Measurements from ENCODE around the gene PARD3B.

Gene PARD3B

GRCh38 chr2:204754898-204755297 lies 209.6 kb downstream of the PARD3B start:
- DNase-seq (ENCODE audit: low spot score), result no peak

DNA sequence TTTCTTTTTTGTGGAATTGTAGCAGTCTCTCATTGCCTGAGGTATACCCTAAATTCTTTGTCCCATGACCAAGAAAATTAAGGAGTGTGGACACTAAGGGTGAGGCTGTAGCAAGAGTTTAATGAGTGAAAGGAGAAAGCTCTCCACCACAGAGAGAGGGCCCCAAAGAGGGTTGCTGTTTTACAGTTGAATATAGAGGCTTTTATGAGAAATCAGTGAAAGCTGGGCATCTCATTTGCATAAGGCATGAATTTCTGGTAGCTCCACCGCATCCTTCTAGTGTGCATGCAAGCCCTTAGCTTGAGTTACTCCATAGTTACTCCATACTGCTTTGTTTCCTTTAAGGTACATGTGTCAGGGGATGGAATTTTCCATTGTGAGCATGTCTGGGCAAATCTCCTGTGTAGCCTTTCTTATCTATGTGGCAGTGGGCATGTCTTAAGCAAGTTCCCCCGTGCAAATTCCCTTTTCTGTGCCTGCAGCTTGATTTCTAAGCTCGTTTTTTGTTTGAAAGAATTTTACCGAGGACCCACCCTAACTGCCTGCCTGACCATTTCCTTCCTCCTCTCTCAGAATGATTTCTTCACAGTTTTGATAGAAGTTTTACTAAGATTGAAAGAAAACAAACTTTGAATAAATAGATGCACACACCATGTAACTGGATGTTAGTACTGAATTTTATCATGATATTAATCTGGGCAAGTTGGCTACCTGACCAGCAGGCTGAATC lies 218.9 kb downstream of the PARD3B start:
- no peak for DNase-seq (ENCODE audit: low spot score)

DNA sequence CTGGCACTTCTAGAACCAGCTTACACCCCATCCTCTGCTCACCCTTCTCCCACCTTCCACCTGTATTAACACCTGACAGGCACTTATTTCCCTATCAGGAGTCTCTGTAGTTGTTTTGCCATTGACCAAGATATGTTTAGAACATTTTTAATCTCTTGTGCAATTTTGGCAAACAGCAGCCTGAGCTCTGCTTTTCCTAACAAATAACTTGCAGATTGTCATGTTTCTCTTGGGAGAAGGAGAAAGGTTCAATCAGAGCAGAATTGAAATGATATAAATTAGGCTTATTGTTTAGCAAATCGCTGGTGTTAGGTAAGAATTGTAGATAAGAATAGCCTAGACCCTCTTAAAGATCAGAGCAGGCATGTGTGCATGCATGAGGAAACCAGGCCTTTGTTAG lies 225.5 kb downstream of the PARD3B start:
- DNase-seq (ENCODE audit: low spot score), result no peak

DNA sequence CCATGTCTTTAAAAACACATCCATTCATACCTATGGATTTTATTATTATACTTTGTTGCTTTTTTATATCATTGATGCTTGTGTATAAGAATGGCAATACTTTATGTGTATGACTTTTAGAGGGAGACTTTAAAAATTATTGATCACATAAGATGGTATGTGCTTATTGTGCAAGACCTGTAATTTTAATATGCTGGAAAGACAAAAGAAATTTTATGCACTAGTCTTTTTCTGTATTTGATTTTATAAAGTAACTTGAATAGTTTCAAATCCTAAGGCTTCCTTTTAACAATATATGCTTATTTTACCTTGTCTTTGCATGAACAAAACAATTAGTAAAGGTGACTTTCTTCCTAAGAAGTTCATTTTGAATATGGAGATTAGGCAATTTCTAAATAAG lies 226.4 kb downstream of the PARD3B start:
- no peak for DNase-seq (ENCODE audit: low spot score)

DNA sequence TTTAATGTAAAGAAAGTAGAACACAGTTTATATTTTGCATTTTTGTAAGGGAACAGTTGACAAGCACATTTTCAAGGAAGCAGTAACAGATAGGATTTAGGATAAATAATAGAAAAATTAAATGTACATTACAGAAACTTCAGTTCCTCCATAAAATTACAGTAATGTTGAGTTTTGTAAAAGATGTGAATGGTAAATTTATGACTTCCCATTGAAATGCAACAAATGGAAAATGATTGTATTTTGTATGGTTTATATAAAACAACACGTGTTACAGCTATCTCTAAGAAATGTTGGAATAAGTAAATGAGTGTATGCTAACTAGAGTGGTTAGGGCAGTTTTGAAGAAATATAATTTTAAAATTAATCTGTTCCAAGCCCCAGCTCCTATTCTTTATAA lies 227.3 kb downstream of the PARD3B start:
- no peak for DNase-seq (ENCODE audit: low spot score)

DNA sequence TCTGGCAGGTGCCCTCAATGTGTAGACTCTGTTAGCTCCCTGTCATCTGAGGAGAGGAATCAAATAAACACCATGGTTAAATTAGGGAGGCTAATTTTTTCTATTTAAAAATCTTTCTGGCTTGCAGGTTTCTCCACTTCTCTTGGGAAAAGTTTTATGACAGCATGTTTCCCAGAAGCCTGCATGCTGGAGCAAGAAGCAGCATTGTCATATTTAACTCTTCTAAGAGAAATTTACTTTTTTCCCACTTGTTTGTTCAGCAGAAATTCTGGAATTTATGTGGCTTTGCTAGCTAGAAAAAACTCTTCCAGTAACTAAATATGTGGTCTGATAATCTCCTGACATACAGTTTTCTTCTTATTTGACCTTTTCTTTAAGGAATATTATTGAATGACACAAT lies 230.5 kb downstream of the PARD3B start:
- no peak for DNase-seq (ENCODE audit: low spot score)

DNA sequence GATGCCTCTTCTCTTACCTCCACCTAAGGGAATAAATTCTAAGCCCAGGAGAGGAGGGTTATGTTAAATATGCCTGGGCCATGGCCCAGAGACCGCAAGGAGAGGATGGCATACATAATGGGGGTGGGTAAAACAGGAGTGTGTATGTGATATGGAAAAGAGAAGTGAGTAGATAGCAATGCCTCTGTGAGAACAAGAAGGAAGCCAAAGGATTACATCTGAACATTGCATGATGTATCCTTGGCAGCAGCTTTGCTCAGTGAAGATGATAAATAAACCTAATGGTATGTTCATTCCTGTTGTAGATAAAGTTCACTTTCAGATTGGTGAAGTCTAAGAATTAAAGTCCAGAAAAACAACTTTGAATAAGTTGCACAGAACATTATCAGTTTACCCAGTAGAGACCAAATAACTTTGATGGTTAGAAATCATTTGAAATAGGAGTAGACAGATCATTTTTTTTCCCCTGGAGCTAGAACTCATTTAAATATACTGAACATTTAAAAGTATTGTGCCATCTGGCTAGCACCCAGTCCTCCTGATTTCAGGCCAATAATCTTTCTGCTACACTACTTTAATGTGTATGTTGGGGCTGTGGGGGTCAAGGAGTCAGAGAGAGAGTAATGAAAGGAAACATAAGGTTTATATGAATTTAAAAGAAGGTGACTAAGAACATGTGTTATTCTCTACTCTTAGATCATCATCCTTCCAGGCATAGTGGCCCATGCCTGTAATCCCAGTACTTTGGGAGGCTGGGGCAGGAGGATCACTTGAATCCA lies 231.7 kb downstream of the PARD3B start:
- no peak for DNase-seq (ENCODE audit: low spot score)

DNA sequence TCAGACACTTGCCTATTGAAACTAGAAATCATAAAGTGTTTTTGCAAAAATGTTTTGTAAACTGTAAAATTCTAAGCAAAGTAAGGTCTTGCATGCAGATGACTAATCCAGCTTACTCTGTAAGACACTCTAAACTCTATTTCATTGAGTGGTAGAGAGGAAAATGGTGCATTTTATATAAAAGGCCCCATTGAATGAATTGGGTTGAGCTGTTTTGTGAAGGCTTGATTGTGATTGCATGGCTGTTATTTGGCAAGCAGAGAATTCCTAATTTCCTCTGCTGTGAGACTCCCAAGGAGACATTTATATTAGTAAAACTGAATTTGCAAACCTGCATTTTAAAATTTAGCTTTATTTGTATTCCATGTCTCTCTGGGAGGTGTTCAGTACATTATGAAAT lies 234.5 kb downstream of the PARD3B start:
- DNase-seq (ENCODE audit: low spot score), result no peak

DNA sequence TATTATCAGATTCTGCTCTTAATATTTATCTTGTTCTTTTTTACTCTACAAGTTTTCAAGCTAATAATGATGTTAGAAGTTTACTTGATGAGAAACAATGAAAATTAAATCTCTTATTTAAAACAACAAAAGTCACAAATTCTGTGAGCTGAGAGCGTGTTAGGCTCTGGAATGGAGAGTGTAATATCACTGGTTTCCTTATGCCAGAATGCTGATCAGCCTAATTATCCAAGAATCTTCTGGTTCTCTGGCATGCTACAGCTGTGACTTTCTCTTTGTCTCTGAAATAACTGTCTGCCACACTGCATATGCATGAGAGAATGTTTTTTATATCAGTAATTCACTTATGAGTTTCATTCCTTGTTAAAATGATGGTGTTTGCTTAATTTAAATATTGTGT lies 236.7 kb downstream of the PARD3B start:
- no peak for DNase-seq (ENCODE audit: low spot score)

- no peak for DNase-seq (ENCODE audit: low spot score)
These were observed 244.8 kb downstream of the PARD3B start for GRCh38 chr2:204790076-204790475.

DNA sequence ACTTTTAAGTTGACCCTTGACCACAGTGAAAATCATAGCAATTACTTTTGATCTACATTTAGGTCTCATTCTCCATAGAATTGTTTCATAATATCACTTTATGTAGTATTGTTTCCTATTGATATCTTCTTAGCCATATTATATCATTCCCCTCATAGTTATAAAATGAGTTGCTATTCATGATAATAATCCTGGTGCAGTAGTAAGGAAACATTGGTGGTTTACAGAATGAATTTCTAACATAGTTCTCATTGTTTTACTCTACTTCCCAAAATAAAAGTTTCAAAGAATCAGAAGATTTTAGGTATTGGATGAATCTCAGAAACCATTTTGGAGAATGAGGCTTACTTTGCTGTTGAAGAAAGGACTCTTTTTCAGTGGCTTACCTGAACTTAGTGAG lies 246.0 kb downstream of the PARD3B start:
- DNase-seq (ENCODE audit: low spot score), result no peak

DNA sequence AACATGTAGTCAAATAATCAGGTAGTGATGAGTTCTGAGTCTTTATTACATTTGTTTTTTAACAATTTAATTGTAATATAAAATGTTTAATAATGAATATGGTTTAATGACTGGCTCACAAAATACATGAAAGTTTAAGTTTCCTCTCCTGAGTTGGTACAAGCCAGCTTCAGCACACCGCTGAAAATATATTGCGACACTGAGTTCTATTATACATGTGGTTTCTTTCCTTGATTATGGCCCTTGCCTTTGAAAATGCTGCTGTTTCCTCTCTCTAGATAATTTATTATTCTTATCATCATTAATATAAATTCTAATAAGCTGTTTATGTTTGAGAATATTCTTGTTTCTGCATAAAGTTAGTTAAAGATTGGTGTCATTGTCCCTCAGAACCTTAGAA lies 249.3 kb downstream of the PARD3B start:
- no peak for DNase-seq (ENCODE audit: low spot score)

DNA sequence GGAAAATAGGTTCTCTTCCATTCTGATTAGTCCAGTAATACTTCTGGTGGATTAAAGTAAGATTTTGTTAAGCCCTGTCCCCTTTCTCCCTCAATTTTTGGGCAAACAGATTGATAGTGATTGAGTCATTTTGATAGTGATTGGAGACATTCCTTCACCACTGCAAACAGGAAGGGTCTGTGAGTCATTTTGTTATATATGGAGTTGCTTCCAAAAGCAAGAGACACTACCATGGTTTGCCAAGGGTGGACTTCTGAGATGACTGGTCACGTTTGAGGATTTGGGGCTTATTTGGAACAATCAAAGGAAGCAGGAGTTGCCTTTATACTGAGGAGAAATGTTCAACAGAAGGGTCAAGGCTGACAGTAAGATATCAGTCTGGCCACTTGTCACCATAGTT lies 249.9 kb downstream of the PARD3B start:
- DNase-seq (ENCODE audit: low spot score), result no peak

DNA sequence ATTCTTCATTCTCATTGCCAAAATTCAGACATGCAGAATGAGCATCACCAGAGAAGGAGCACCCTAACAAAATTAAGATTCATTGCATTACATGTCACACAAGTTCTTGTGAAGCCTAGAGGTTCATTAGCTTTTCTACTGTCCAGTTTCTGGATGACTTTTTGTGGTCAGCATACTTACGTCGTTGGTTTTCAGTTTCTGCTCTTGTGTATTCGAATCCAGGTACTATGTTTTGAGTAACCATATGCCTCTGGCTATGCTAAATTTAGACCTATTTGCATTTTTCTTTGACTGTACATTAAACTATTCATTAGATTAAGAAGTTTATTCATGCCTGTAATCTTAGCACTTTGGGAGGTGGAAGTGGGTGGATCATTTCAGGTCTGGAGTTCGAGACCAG lies 251.3 kb downstream of the PARD3B start:
- no peak for DNase-seq (ENCODE audit: low spot score)

DNA sequence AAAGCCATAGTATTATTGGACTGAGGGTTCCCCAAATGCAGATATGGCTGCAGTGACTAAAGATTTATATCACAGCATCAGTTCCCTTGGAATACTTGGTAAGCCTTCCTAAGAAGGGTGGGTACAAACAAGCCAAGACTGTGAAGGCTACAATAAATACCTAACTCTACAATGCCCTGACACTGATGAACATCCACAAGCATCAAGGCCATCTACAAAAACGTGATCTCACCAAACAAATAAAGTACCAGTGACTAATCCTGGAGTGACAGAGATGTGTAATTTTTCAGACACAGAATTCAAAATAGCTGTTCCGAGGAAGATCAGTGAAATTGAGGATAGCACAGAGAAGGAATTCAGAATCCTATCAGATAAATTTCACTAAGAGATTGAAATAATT lies 254.5 kb downstream of the PARD3B start:
- DNase-seq (ENCODE audit: low spot score), result no peak

DNA sequence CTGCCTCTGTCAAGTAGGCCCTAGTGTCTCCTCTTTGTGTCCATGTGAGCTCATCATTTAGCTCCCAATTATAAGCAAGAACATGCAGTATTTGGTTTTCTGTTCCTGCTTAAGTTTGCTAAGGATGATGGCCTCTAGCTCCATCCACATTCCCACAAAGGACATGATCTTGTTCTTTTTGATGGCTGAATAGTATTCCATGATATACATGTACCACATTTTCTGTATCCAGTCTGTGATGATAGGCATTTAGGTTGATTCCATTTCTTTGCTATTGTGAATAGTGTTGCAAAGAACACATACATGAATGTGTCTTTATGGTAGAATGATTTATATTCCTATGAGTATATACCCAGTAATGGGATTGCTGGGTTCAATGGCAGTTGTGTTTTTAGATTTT lies 263.2 kb downstream of the PARD3B start:
- DNase-seq (ENCODE audit: low spot score), result no peak

GRCh38 chr2:204824751-204825453 lies 279.6 kb downstream of the PARD3B start:
- peak; percentile 20 for DNase-seq (ENCODE audit: low spot score)

- no peak for DNase-seq (ENCODE audit: low spot score)
These were observed 280.4 kb downstream of the PARD3B start for GRCh38 chr2:204825681-204826080.

GRCh38 chr2:204827701-204828590 lies 282.7 kb downstream of the PARD3B start:
- DNase-seq (ENCODE audit: low spot score), result no peak

GRCh38 chr2:204834716-204835384 lies 289.6 kb downstream of the PARD3B start:
- no peak for DNase-seq (ENCODE audit: low spot score)

DNA sequence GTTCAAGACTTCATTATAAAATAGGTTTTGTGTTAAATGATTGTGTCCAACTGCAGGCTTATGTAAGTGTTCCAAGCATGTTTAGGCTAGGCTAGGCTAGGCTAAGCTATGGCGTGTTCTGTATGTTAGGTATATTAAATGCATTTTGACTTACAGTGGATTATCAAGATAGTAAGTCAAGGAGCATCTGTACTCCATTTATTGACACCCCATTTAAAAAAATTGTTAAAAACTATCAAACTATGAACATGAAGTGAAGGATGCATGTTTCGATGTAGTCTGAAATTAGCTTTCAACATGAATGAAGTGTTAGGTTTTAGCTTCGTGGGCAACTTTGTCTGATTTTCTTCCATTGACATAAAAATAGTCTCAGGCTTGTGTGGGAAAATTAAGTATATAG lies 290.5 kb downstream of the PARD3B start:
- no peak for DNase-seq (ENCODE audit: low spot score)

GRCh38 chr2:204840504-204840903 lies 295.2 kb downstream of the PARD3B start:
- DNase-seq (ENCODE audit: low spot score), result no peak

Data from LoVo (cell line).